Immature natural killer cell (primary cell): ENCODE measurements around the gene EIF4A3. TPM values are rescaled to one million over a fixed set of nuclear protein-coding genes. Genes with fewer than 3 reads are reported as not detected.

Source experiments
- DNase-seq, 3 donors: peaks; one replicate each; pipeline ENCODE4 v3.0.0; 2022; ENCODE audit warnings: mixed read lengths in 1 of 3
- H3K27ac Mint-ChIP-seq, 6 donors: one replicate each; pipeline ENCODE4 v1.8.0; 2020; ENCODE audit warnings: mixed read lengths in 6 of 6, mild to moderate bottlenecking in 5 of 6, inconsistent platforms in 4 of 6, moderate library complexity in 3 of 6
- H3K27me3 Mint-ChIP-seq, 3 donors: one replicate each; pipeline ENCODE4 v1.8.0; 2020 to 2021; ENCODE audit warnings: low read depth in 3 of 3, mild to moderate bottlenecking in 3 of 3, mixed read lengths in 3 of 3, moderate library complexity in 3 of 3, inconsistent platforms in 1 of 3
- H3K36me3 Mint-ChIP-seq, 3 donors: one replicate each; pipeline ENCODE4 v1.8.0; 2020; ENCODE audit warnings: mixed read lengths in 3 of 3, inconsistent platforms in 2 of 3, mild to moderate bottlenecking in 2 of 3
- H3K4me1 Mint-ChIP-seq, 2 donors: one replicate each; pipeline ENCODE4 v1.8.0; 2020; ENCODE audit warnings: inconsistent platforms in 2 of 2, mild to moderate bottlenecking in 2 of 2, mixed read lengths in 2 of 2, moderate library complexity in 1 of 2
- H3K4me3 Mint-ChIP-seq, 5 donors: one replicate each; pipeline ENCODE4 v1.8.0; 2020; ENCODE audit warnings: mild to moderate bottlenecking in 5 of 5, mixed read lengths in 5 of 5, inconsistent platforms in 3 of 5, moderate library complexity in 3 of 5
- H3K9me3 Mint-ChIP-seq, 6 donors: one replicate each; pipeline ENCODE4 v1.8.0; 2020; ENCODE audit warnings: mild to moderate bottlenecking in 6 of 6, mixed read lengths in 6 of 6, inconsistent platforms in 4 of 6, moderate library complexity in 3 of 6
- polyA plus RNA-seq, 3 donors: library from polyadenylated mRNA; unstranded; fragments of 300-500 nt; fragmentation: Illumina TruSeq; gene quantifications; one replicate each; pipeline ENCODE4 v1.2.3, GENCODE V29; 2021

EIF4A3 gene
- 100 to 1,000 TPM in 1 of 3 donors, 10 to 100 TPM in 2; 70.7 to 124 (median 92.6) TPM for polyA plus RNA-seq

DNA sequence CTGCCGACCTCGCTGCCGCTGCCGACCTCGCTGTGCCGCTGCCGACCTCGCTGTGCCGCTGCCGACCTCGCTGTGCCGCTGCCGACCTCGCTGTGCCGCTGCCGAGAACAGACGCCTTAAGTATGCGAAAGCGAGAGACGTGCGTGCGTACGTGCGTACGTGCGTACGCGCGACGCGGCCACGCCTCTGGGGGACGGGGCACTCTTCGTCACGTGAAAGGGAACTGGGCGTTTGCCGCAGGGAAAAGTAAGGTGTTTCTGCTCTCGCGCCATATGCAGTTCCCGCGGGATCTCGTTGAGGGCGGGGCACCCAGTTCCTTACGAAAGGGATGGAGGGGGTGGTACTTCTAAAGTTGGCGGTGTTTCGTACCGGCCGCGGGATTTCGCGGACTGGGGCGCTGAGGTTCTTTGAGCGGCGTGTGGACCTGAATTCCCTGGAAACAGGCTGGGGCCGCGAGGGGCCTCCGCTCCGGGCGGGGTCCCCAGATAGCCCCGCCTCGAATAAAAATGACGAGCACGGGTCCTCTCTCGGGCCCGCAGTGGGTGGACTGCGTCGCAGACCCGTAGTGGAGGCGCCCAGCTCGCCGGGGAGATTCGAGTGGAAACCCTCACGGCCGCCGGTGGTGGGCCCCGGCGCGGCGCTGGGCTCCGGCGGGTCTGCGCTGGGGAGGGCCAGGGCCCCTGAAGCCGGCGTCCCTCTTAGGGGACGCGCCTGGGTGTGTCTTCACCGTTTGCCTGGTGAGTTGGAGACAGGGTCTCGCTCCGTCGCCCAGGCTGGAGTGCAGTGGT lies at the start of gene EIF4A3:
Gene EIF4A3 (minus strand): TSS at position 94 of the 788 bp plus-strand sequence. CDS start 167 bp downstream, outside the sequence.
- H3K4me3 Mint-ChIP-seq = peak within 1 kb of the TSS; percentile 96 to 100 (median 99)
- H3K4me1 Mint-ChIP-seq = peaks cover 39 to 41% of the 10 kb centered on the region in 2 donors
- H3K27me3 Mint-ChIP-seq = peaks cover 4 to 14% (median 7%) of the 10 kb centered on the region in 3 donors

DNA sequence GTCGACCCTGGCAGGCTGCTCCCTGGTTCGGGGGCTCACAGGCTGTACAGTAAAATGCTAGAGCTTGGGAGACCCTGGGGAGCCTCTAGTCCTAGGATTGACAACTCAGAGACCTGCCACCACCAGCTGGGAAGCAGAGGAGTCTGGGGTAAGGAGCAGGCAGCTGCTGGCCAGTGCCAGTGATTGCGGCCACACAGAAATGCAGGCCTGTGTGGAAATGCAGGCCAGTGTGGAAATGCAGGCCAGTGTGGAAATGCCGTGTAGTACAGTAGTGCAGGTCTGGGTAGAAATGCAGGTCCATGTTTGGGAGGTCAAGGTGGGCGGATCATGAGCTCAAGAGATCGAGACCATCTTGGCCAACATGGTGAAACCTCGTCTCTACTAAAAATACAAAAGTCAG lies 49.7 kb upstream of the EIF4A3 start:
- Mint-ChIP-seq H3K9me3 (no peaks in the 10 kb centered on the region), H3K27ac (no peak overlapping the region), H3K4me1 (no peaks in the 10 kb centered on the region), H3K4me3 (no peak overlapping the region), H3K27me3 (peaks cover 0 to 7% (median 2%) of the 10 kb centered on the region in 3 donors), H3K36me3 (no peaks in the 10 kb centered on the region)
- no peak for DNase-seq

More for the DNA sequence above, at the start of gene EIF4A3:
- no peaks in the 10 kb centered on the region for H3K9me3 Mint-ChIP-seq
- peak; percentile 94 to 95 (median 95) for DNase-seq
- peaks cover 0 to 5% (median 4%) of the 10 kb centered on the region in 3 donors for H3K36me3 Mint-ChIP-seq
- H3K27ac Mint-ChIP-seq = peak within 1 kb of the TSS; percentile 92 to 100 (median 98)

DNA sequence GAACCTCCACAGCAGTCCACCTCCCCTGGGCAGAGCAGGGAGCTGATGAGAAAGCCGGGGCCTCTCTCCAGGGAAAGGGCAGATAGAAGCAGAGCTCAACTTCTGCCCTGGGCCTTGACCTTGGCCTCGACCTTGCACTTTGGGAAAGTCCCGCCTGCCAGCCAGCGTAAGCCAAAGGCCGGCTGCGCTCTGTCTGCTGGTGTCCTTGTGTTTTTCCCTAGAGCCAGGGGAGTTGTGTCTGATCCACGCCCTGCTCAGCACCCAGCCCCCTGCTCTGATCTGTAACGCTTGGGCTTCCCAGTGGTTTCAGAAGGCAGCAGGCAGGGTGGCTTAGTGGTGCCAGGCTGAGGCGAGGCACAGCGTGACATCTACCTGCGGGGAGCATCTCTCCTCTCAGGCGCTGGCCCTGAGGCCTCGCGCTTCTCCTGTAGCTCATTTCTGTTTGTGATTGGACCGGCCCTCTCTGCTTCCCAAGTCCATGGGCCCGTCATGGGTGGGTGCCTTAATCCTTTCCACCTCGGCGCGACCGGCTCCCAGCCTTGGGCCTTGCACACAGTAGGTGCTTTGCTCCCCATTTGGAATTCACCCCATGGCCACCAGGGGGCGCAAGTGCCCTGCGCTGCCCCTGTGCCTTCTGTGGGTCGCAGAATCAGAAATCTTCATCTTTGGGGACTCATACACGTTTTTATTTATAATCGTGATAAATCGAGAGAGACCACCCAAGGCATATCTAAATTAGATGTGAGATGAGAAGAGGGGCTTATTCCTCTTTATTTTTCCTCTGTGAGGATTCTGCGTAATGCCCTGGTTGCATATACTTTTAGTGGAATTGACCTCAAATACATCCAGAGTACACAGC lies 49.0 kb upstream of the EIF4A3 start:
- peak; percentile 54 to 64 (median 57) for DNase-seq
- H3K4me1 Mint-ChIP-seq = no peaks in the 10 kb centered on the region
- H3K27me3 Mint-ChIP-seq = peaks cover 0 to 7% (median 5%) of the 10 kb centered on the region in 3 donors
- H3K4me3 Mint-ChIP-seq = no peak overlapping the region
- no peaks in the 10 kb centered on the region for H3K9me3 Mint-ChIP-seq
- no peaks in the 10 kb centered on the region for H3K36me3 Mint-ChIP-seq
- H3K27ac Mint-ChIP-seq = no peak overlapping the region

DNA sequence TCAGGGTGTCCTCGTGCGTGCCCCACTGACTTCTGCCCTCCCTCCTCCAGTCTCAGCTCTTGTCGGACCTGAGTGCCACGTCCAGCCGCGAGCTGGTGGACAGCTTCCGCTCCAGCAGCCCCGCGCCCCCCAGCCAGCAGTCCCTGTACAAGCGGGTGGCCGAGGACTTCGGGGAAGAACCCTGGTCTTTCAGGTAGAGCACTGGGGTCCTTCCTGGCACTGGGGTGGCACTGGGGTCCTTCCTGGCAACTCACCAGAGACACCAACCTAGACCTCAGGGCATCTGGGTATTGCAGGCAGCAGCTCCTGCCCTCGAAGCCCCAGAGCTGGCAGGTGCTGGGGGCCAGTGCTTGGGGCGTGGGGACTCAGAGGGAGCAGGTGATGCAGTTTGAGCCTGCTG lies 48.2 kb upstream of the EIF4A3 start:
- peaks cover 0 to 7% (median 5%) of the 10 kb centered on the region in 3 donors for H3K27me3 Mint-ChIP-seq
- no peaks in the 10 kb centered on the region for H3K36me3 Mint-ChIP-seq
- no peak overlapping the region for H3K27ac Mint-ChIP-seq
- H3K4me1 Mint-ChIP-seq = no peaks in the 10 kb centered on the region
- H3K9me3 Mint-ChIP-seq = no peaks in the 10 kb centered on the region
- DNase-seq = no peak
- H3K4me3 Mint-ChIP-seq = no peak overlapping the region

DNA sequence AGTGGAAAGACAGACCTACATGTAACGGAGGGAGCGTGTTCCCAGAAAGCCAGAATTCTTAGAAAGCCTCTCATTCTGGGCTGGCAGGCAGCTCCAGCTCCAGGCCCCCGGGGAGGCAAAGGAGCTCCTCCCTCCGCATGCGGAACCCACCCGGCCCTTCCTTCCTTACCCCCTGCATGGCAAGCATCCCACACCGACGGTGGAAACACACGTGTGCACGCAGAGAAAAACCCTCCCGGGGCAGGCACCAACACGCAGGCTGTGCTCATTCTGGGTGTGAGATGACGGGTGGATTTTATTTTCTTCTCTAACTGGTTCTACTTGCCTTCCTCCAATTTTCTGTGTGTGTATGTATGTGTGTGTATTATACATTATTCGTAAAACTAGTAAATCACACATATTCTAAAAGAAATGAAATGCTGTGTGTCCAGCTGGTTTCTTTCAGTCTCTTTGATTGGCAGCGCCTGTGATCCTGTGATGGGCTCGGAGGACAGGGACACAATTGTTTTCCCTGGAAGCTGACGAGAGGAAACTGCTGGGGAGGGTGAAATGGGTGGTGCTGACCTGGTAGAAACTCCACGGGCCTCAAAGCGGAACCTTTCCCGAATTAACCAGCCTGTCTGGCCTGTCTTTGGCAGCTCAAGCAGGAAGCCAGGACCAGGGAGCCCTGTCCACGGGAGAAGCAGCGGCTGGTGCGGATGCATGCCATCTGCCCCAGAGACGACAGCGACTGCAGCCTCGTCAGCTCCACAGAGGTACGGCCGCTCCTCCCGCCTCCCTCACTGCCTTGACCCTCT lies 45.1 kb upstream of the EIF4A3 start:
- Mint-ChIP-seq H3K36me3 (no peaks in the 10 kb centered on the region), H3K9me3 (no peaks in the 10 kb centered on the region), H3K27ac (no peak overlapping the region), H3K4me1 (no peaks in the 10 kb centered on the region), H3K27me3 (peaks cover 0 to 6% (median 5%) of the 10 kb centered on the region in 3 donors), H3K4me3 (no peak overlapping the region)
- no peak for DNase-seq

DNA sequence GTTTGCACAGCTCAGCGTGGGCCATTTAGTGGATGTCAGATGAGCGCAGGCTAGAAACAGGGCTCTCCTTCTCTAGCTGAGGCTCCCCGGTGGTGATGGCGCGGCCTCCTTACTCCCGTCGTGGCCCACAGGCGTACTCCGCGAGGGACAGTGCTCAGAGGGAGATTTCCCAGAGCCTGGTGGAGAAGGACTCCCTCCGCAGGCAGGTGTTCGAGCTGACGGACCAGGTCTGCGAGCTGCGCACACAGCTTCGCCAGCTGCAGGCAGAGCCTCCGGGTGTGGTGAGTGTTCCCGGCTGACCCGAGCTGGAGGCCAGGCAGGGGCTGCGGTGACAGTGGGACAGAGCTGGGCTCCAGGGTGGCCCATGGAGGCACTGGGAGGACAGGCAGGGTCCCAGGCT lies 44.3 kb upstream of the EIF4A3 start:
- Mint-ChIP-seq H3K4me3 (no peak overlapping the region), H3K36me3 (no peaks in the 10 kb centered on the region), H3K27me3 (peaks cover 0 to 6% (median 2%) of the 10 kb centered on the region in 3 donors), H3K4me1 (no peaks in the 10 kb centered on the region), H3K27ac (no peak overlapping the region), H3K9me3 (no peaks in the 10 kb centered on the region)
- DNase-seq = no peak

DNA sequence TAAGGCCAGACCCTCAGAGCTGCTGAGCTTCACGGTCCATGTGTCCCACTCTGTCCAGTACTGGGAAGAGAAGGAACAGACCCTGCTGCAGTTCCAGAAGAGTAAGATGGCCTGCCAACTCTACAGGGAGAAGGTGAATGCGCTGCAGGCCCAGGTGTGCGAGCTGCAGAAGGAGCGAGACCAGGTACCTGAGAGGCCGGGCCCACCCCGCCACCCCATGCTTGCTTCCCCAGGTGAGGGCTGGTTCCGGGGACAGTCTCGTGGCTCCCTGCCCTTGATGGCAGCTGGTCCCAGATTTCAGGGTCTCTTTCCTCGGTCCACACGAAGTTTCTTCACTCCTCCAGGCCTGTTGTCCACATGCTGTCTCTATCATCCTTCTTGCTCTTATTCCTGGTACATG lies 43.8 kb upstream of the EIF4A3 start:
- no peak for DNase-seq
- Mint-ChIP-seq H3K36me3 (no peaks in the 10 kb centered on the region), H3K27ac (no peak overlapping the region), H3K4me1 (no peaks in the 10 kb centered on the region), H3K4me3 (no peak overlapping the region), H3K9me3 (no peaks in the 10 kb centered on the region), H3K27me3 (peaks cover 0 to 6% (median 3%) of the 10 kb centered on the region in 3 donors)

DNA sequence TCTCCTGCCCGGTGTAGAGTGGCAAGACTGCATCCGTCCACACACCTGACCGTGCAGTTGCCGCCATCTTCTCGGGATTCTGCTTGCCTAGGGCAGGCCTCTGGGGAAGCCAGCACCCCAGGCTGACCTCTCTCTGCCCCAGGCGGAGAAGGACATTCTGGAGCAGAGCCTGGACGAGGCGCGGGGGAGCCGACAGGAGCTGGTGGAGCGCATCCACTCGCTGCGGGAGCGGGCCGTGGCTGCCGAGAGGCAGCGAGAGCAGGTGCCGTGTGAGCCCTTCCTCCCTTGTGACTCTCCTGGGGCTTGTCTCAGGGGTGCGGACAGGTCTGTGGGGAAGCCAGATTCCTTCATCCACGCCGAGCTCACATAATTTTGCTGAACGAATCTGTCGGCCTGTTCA lies 42.7 kb upstream of the EIF4A3 start:
- Mint-ChIP-seq H3K27ac (no peak overlapping the region), H3K4me1 (no peaks in the 10 kb centered on the region), H3K4me3 (no peak overlapping the region), H3K27me3 (peaks cover 0 to 6% (median 6%) of the 10 kb centered on the region in 3 donors), H3K9me3 (no peaks in the 10 kb centered on the region), H3K36me3 (no peaks in the 10 kb centered on the region)
- DNase-seq = no peak

DNA sequence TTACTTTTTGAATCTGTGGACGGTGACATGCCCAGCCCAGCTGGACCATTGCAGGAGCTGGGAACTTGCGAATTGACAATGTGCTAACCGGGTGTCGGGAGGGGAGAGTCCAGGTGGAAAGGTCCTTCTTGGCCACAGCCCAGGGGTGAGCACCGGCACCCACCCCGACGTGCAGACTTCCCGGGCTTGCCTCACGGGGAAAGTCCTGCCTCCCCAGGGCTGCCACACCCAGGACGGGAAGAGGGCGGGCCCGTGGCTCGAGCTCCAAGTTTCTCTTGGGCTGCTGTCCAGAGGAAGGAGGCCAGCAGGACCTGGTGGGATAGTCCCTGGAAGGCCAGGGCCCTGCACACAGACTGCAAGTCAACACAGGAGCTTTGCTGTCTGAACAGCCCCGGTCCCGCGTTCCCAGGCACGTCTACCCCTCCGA lies 40.6 kb upstream of the EIF4A3 start:
- peak overlapping the region in 1 of 6 donors; percentile 14 for H3K27ac Mint-ChIP-seq

DNA sequence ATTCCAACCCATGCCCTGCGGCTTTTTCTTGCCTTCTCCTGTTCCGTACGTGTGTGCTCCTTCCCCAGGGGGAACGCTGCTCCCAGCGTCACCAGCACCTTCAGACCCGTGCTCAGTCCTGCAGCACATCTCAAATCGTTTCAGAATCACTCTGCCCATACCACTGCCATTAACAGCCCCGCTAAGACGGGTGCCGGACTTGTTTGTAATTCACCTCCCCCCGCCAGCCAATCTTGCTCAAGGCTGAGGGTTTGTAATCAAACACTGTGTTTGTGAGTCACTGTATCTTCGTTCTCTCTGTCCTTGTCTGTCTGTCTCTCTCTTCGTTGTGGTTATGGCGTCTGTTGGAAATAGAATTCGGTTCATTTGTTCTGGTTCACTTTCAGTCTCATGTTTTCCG lies 40.2 kb upstream of the EIF4A3 start:
- H3K9me3 Mint-ChIP-seq = no peaks in the 10 kb centered on the region
- H3K27ac Mint-ChIP-seq = peak overlapping the region in 1 of 6 donors; percentile 14
- H3K27me3 Mint-ChIP-seq = peaks cover 0 to 5% (median 4%) of the 10 kb centered on the region in 3 donors
- no peaks in the 10 kb centered on the region for H3K4me1 Mint-ChIP-seq
- DNase-seq = no peak
- no peak overlapping the region for H3K4me3 Mint-ChIP-seq
- H3K36me3 Mint-ChIP-seq = no peaks in the 10 kb centered on the region

More for the DNA sequence above, 40.6 kb upstream of the EIF4A3 start:
- Mint-ChIP-seq H3K4me1 (no peaks in the 10 kb centered on the region), H3K4me3 (no peak overlapping the region), H3K36me3 (no peaks in the 10 kb centered on the region), H3K9me3 (no peaks in the 10 kb centered on the region), H3K27me3 (peaks cover 0 to 5% (median 4%) of the 10 kb centered on the region in 3 donors)
- no peak for DNase-seq

DNA sequence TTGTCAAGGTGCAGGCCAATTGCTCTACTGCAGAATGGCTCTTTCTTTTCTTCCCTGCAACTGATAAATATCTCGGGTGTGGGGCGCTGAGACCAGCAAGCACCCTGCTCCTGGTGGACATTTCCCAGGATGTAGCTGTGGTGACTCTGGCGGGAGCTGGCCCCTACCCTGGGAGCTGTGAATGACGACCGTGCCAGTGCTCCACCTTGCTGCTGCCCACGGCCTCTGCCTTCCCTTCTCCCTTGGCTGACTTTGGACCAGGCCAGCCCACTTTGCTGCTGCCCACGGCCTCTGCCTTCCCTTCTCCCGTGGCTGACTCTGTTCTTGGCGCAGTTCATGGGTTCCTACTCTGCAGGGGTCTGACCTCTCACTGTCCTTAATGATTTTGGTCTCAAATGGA lies 39.0 kb upstream of the EIF4A3 start:
- Mint-ChIP-seq H3K27ac (peak overlapping the region in 1 of 6 donors; percentile 62), H3K9me3 (no peaks in the 10 kb centered on the region), H3K36me3 (no peaks in the 10 kb centered on the region), H3K4me3 (no peak overlapping the region), H3K27me3 (peaks cover 0 to 5% (median 4%) of the 10 kb centered on the region in 3 donors), H3K4me1 (no peaks in the 10 kb centered on the region)
- no peak for DNase-seq

DNA sequence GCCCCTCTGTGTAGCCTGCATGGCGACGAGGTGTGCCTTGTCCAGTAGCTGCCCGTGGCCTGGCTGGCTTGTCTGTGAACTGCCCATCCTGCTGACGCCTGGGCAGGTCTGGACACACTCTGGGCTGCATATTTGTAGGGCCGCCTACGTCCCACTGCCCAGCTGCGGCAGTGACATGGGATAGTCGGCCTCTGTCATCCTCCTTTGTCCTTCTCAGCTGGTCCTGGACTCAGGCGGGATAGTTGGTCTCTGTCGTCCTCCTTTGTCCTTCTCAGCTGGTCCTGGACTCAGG lies 37.4 kb upstream of the EIF4A3 start:
- no peak for DNase-seq
- Mint-ChIP-seq H3K27me3 (peaks cover 0 to 5% (median 2%) of the 10 kb centered on the region in 3 donors), H3K9me3 (no peaks in the 10 kb centered on the region), H3K27ac (no peak overlapping the region), H3K4me3 (no peak overlapping the region), H3K4me1 (no peaks in the 10 kb centered on the region), H3K36me3 (no peaks in the 10 kb centered on the region)

DNA sequence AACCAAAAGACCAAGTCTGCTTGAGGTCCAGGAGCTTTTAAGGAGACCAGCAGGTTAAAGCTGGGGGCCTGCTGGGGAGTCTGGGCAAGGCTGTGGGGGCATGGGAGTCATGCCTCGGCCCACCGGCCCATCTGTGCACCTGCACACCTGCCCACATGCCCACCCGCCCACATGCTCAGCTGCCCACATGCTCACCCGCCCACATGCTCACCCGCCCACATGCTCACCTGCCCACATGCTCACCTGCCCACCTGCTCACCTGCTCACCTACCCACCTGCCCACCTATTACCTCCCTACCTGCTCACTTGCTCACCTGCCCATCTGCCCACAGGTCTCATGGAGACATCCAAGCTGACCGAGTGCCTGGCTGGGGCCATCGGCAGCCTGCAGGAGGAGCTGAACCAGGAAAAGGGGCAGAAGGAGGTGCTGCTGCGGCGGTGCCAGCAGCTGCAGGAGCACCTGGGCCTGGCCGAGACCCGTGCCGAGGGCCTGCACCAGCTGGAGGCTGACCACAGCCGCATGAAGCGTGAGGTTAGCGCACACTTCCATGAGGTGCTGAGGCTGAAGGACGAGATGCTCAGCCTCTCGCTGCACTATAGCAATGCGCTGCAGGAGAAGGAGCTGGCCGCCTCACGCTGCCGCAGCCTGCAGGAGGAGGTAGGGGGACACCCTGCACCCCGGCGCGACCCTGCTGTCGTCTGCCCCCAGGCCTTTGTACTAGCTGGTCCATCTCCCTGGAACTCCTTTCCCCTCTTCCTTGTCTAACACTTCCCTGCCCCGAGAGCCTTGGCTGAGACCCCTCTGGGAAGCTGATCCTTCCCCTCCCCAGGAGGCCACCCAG lies 36.9 kb upstream of the EIF4A3 start:
- Mint-ChIP-seq H3K27me3 (peaks cover 0 to 5% (median 2%) of the 10 kb centered on the region in 3 donors), H3K4me1 (no peaks in the 10 kb centered on the region), H3K27ac (no peak overlapping the region), H3K36me3 (no peaks in the 10 kb centered on the region), H3K4me3 (no peak overlapping the region), H3K9me3 (no peaks in the 10 kb centered on the region)
- DNase-seq = no peak
